Endothelial cell of umbilical vein (primary cell): Measurements from ENCODE around the gene FCN2. TPM values are rescaled to one million over a fixed set of nuclear protein-coding genes. Genes with fewer than 3 reads are reported as not detected.

ENCODE experiments used
- BruUV-seq: library from RNA; stranded (reverse); fragments of 400-500 nt; replicated peaks from 2 replicates; lab custom pipeline; 2021; lab: Mats Ljungman, UMichigan
- CTCF ChIA-PET: fragments of 300-600, 350-600 bp; sonication (Branson Sonifier 250); formaldehyde crosslinking; loops from one replicate; lab custom pipeline; 2021; ENCODE audit warnings: antibody characterized with exemption, inconsistent platforms; lab: Charles Lee
- POLR2A ChIA-PET: fragments of 300-600, 350-600 bp; sonication (Branson Sonifier 250); formaldehyde crosslinking; loops from one replicate; lab custom pipeline; 2021; ENCODE audit warnings: antibody characterized with exemption, inconsistent platforms; lab: Charles Lee
- DNase-seq: peaks from one replicate; pipeline ENCODE4 v3.0.0-alpha.2; 2011; ENCODE audit warnings: low read depth, low spot score
- FAIRE-seq: peaks from 2 replicates; lab custom pipeline; 2011; peaks lifted over from hg19 to GRCh38; lab: Jason Lieb, UNC
- H2AFZ ChIP-seq: 2 replicates; pipeline ENCODE4 v1.6.0; 2012; ENCODE audit warnings: low read depth, low read length, control low read depth, inconsistent platforms
- H3K27ac ChIP-seq: 2 replicates; pipeline ENCODE4 v1.5.1; 2011; ENCODE audit warnings: low read depth, mild to moderate bottlenecking, control low read depth, low read length, moderate library complexity; ENCODE audit not compliant: insufficient read depth
- H3K27me3 ChIP-seq, 2 experiments: 2 replicates each; pipeline versions ENCODE4 v1.6.0 to v1.6.1; 2011; ENCODE audit warnings: low read length in 2 of 2, mixed read lengths in 1 of 2; ENCODE audit not compliant: control insufficient read depth in 2 of 2, insufficient read depth in 2 of 2
- H3K36me3 ChIP-seq, 2 experiments: 2 replicates in 1 of 2; 3 replicates in 1 of 2; pipeline ENCODE4 v1.5.1; 2011; ENCODE audit warnings: low read length in 2 of 2, mild to moderate bottlenecking in 1 of 2, moderate library complexity in 1 of 2; ENCODE audit not compliant: control insufficient read depth in 2 of 2, insufficient read depth in 2 of 2; ENCODE audit errors: extremely low read depth in 1 of 2
- H3K4me1 ChIP-seq: 3 replicates; pipeline ENCODE4 v1.5.1; 2011; ENCODE audit warnings: mild to moderate bottlenecking, low read length; ENCODE audit not compliant: control insufficient read depth, insufficient read depth; ENCODE audit errors: extremely low read depth
- H3K4me2 ChIP-seq: 2 replicates; pipeline ENCODE4 v1.6.1; 2011; ENCODE audit warnings: low read length, control low read depth, mixed read lengths; ENCODE audit not compliant: insufficient read depth
- H3K4me3 ChIP-seq, 3 experiments: fragments of 200-600 bp in 1 of 3; sonication (generic), shearing (Covaris generic) in 1 of 3; replicated peaks in 1 of 3; 2 replicates each; pipeline ENCODE4 v1.5.1; 2011 to 2016; ENCODE audit warnings: control low read depth in 3 of 3, low read length in 3 of 3, mild to moderate bottlenecking in 2 of 3, inconsistent platforms in 1 of 3, low read depth in 1 of 3, moderate library complexity in 1 of 3; ENCODE audit not compliant: insufficient read depth in 1 of 3
- H3K79me2 ChIP-seq: 2 replicates; pipeline ENCODE4 v1.6.0; 2012; ENCODE audit warnings: low read length, inconsistent platforms; ENCODE audit not compliant: control insufficient read depth, insufficient read depth
- H3K9ac ChIP-seq: replicated peaks from 2 replicates; pipeline ENCODE3; 2011; ENCODE audit warnings: low read length, control low read depth; ENCODE audit not compliant: insufficient read depth; ENCODE audit errors: extremely low read depth
- H3K9me1 ChIP-seq: replicated peaks from 3 replicates; pipeline ENCODE4 v1.6.0; 2011; ENCODE audit warnings: mild to moderate bottlenecking, low read length; ENCODE audit not compliant: control insufficient read depth, insufficient read depth; ENCODE audit errors: extremely low read depth
- H3K9me3 ChIP-seq: replicated peaks from 2 replicates; pipeline ENCODE4 v1.5.1; 2012; ENCODE audit warnings: low read length, inconsistent platforms; ENCODE audit not compliant: control insufficient read depth, insufficient read depth
- H4K20me1 ChIP-seq: replicated peaks from 2 replicates; pipeline ENCODE3; 2011; ENCODE audit warnings: mild to moderate bottlenecking, low read length; ENCODE audit not compliant: control insufficient read depth, insufficient read depth; ENCODE audit errors: extremely low read depth
- EZH2 ChIP-seq: IDR thresholded peaks from 2 replicates; pipeline ENCODE4 v1.6.1; 2012; ENCODE audit warnings: borderline replicate concordance, low read depth, mild to moderate bottlenecking, moderate library complexity, low read length, inconsistent platforms; ENCODE audit not compliant: severe bottlenecking
- FOS ChIP-seq: IDR thresholded peaks from 2 replicates; pipeline ENCODE4 v1.6.1; 2011; ENCODE audit warnings: mild to moderate bottlenecking, low read length, moderate library complexity, borderline replicate concordance; ENCODE audit not compliant: insufficient read depth
- GATA2 ChIP-seq: IDR thresholded peaks from 2 replicates; pipeline ENCODE4 v1.7.0; 2011; ENCODE audit warnings: low read depth, mild to moderate bottlenecking, moderate library complexity, mixed read lengths, low read length; ENCODE audit not compliant: insufficient read length, insufficient read depth
- JUN ChIP-seq: IDR thresholded peaks from 2 replicates; pipeline ENCODE4 v1.6.1; 2011; ENCODE audit warnings: borderline replicate concordance, low read depth; ENCODE audit not compliant: insufficient read length, insufficient read depth
- MYC ChIP-seq: IDR thresholded peaks from one replicate; pipeline ENCODE4 v1.6.1; 2011; ENCODE audit warnings: mild to moderate bottlenecking, low read depth, low read length
- POLR2A ChIP-seq: IDR thresholded peaks from 2 replicates; pipeline ENCODE4 v1.6.1; 2012; ENCODE audit warnings: low read depth, mild to moderate bottlenecking, control low read depth, low read length
- POLR2AphosphoS5 ChIP-seq: IDR thresholded peaks from 2 replicates; pipeline ENCODE4 v1.6.1; 2012; ENCODE audit warnings: low read depth, mild to moderate bottlenecking, control low read depth, low read length, moderate library complexity; ENCODE audit not compliant: insufficient read depth
- dilution Hi-C: fragments of 300-500 bp; cut with MboI; formaldehyde crosslinking; loops from one replicate; pipeline ENCODE4 v1.15.0; 2019; ENCODE audit warnings: low sequenced_read_pairs; ENCODE audit not compliant: extremely low pct_ligation_motif_present
- intact Hi-C: fragments of 100-400 bp; cut with micrococcal nuclease; formaldehyde crosslinking; loops from one replicate; pipeline ENCODE4 v1.10.0; 2022
- polyA plus RNA-seq, 4 experiments: library from polyadenylated mRNA; depleted of rRNA in 3 of 4; stranded (reverse) in 3 of 4; unstranded in 1 of 4; fragments of >200 nt; gene quantifications; 2 replicates each; pipeline versions ENCODE4 v1.2.1 to v1.2.3, GENCODE V29; 2011 to 2012; ENCODE audit warnings: missing spikeins in 1 of 4
- total RNA-seq: library from RNA; stranded (reverse); gene quantifications from 2 replicates; pipeline ENCODE4 v1.2.3, GENCODE V29; 2021
- TF ChIP-seq, protein P1 (sequence below): IDR thresholded peaks from 2 replicates; pipeline ENCODE4 v1.6.1; 2011; ENCODE audit not compliant: insufficient read depth, insufficient read length
- TF ChIP-seq, protein P2 (sequence below), 2 donors: IDR thresholded peaks; 1 replicate in 1 of 2; 2 replicates in 1 of 2; pipeline ENCODE4 v1.5.1; 2011; ENCODE audit warnings: low read length in 2 of 2, mild to moderate bottlenecking in 2 of 2, moderate library complexity in 2 of 2, control low read depth in 1 of 2, inconsistent platforms in 1 of 2, low read depth in 1 of 2; ENCODE audit not compliant: insufficient read depth in 1 of 2; ENCODE audit errors: extremely low read depth in 1 of 2

The FCN2 gene
- total and polyA plus RNA-seq, 2 donors (not counting 3 experiments of a cell fraction or from before 2014, with no cell fraction given) = not detected

DNA sequence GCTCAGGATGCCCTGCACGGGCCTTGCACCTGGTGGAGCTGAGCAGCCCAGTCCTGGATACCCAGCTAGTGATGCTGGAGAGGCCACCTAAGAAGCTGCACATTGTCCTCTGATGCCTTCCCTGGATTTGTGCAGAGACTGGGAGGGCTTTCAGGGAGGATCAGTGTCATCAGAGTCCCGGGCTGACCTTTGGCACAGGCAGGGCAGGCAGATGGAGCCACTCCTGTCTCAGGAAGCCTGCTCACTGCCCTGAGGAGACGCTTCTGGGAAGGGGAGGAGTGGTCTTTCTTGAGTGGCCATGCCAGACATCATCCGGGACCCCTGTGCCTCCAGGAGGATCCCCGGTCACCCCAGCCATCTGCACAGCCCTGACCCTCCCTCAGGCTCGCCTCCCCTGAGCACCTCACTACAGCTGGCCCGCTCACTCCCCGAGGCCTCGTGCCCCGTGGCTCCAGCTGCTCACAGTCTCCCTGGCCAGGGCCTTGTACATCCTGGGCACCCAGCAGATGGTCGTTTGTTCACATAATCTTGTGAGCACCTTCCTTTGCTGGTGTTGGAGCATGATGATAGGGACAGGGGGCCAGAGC, 47.2 kb upstream of the FCN2 start:
- DNase-seq = no peak
- FAIRE-seq = no peak
- Histone ChIP-seq H3K4me1 (no peaks in the 10 kb centered on the region), H3K9ac (no peak overlapping the region), H3K27ac (no peak overlapping the region), H3K9me3 (no peaks in the 10 kb centered on the region), H3K36me3 (peaks cover 4 to 32% of the 10 kb centered on the region in 2 experiments), H3K79me2 (no peaks in the 10 kb centered on the region), H3K4me3 (no peak overlapping the region), H3K9me1 (no peaks in the 10 kb centered on the region), H2AFZ (no peak overlapping the region), H3K4me2 (no peak overlapping the region), H3K27me3 (no peaks in the 10 kb centered on the region), H4K20me1 (no peaks in the 10 kb centered on the region)
- intact Hi-C loops = no loop called here
- ChIA-PET POLR2A (no interaction called here), CTCF (no interaction called here)
- no TSS peak for BruUV-seq
- dilution Hi-C loops = no loop called here
- TF ChIP-seq, protein P1, sequence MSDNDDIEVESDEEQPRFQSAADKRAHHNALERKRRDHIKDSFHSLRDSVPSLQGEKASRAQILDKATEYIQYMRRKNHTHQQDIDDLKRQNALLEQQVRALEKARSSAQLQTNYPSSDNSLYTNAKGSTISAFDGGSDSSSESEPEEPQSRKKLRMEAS = no peak
- TF ChIP-seq MYC = no peak
- TF ChIP-seq, protein P2, sequence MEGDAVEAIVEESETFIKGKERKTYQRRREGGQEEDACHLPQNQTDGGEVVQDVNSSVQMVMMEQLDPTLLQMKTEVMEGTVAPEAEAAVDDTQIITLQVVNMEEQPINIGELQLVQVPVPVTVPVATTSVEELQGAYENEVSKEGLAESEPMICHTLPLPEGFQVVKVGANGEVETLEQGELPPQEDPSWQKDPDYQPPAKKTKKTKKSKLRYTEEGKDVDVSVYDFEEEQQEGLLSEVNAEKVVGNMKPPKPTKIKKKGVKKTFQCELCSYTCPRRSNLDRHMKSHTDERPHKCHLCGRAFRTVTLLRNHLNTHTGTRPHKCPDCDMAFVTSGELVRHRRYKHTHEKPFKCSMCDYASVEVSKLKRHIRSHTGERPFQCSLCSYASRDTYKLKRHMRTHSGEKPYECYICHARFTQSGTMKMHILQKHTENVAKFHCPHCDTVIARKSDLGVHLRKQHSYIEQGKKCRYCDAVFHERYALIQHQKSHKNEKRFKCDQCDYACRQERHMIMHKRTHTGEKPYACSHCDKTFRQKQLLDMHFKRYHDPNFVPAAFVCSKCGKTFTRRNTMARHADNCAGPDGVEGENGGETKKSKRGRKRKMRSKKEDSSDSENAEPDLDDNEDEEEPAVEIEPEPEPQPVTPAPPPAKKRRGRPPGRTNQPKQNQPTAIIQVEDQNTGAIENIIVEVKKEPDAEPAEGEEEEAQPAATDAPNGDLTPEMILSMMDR (IDR thresholded peaks at IDR 0.05; ENCODE audit: extremely low read depth in 1 of 2, insufficient read depth in 1 of 2, low read depth in 1 of 2, low read length in 2 of 2) = no peak
- TF ChIP-seq JUN = no peak
- no peak for TF ChIP-seq FOS
- no peak for TF ChIP-seq POLR2AphosphoS5
- TF ChIP-seq GATA2 = no peak
- no peak for TF ChIP-seq EZH2
- no peak for TF ChIP-seq POLR2A
